Right forelimb (tissue), 1 donor: Measurements from ENCODE around the gene RNU5B-1.

Source experiments
- DNase-seq: peaks from one replicate; pipeline ENCODE4 v3.0.0-alpha.2; 2018

RNU5B-1 gene

GRCh38 chr15:65304381-65305149, at the start of gene RNU5B-1:
Gene RNU5B-1 (plus strand): TSS chr15:65304677.
- peak; percentile 83 for DNase-seq

DNA sequence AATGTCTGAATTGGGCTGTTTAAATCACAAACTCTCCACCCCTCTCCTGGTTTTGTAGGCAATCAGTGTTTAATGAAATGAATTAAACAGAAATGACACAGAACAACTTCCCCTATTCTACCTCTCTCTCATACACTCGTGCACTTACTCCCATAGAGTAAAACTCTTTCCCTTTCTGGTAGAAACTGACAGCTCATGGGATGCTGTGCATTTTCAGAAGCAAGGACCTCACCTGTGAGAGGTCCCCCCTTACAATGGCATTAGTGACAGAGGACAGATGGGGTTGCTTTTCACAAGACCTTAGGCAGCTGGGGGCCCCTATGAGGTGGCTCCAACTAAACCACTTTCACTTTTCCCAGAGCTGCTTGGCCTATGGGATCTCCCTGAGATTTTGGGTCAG, 49.7 kb upstream of the RNU5B-1 start:
- no peak for DNase-seq

DNA sequence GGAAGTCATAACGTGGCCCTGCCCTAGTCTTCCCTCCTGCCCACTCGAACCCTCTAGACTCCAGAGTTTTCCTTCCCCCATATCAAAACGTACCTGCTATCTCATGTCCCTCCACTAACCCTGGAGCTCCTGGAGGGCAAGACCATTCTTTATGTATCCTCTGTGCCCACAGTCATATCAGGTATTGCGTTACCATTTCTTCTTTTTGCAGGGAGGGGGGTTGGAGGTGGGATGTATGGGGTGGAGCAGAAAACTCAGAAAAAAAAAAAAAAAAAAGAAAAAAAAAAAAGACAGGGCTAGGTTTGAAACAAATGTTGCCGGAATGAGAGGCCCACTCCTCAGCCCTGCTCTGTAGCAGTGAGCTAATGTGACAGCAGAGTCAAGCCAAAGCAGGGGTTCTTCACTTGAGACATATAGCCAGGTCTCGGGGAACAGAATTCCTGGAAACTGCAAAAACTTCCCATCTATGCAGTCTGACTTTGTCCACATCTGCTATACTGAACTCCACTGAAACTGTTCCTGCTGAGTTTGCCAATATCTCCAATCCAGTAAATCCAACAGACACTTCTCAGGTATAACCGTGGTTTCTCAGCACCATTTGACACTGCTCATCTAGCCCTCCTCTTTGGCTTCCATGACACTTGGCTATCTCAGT, 48.9 kb upstream of the RNU5B-1 start:
- no peak for DNase-seq

DNA sequence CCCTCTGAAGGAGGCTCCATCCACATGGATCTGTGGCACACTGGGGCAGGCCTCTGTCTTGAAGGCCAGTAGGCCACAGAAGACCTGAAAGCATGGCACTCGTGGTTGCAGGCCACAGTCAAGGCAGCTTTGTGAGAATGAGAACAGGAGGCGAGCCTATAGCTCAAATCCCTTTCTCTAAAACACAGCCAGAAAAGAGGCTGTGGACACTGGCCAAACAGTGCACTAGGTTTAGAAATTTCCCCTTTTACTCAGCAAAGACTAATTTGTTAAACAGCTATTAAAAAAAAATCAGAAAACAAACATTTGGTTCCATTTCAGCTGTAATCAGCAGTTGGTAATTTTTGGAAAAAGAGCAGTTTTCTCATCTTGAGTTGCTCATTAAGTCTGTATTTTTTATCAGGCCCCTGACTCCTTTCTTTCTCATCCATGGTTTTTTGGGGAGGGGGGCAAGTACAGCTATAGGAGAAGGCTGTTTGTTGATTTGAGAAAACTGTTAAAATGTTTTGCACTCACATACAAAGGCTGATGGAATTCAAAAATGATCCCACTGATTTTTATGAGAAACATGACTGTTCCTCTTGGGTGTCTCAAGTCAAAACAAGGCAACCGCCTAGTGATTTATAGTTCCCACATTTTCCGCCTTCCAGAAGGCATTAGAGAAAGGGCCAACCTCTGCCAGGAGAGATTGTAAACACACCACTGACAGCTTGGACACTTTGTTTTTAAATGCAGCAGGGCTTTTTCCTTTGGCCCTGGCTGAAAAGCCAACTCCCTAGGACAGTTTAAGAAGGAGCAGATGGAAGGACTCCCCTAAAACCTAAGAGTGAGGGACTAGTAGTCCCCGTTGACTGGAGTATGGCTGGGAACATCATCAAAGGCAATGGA, 45.9 kb upstream of the RNU5B-1 start:
- DNase-seq, result no peak

DNA sequence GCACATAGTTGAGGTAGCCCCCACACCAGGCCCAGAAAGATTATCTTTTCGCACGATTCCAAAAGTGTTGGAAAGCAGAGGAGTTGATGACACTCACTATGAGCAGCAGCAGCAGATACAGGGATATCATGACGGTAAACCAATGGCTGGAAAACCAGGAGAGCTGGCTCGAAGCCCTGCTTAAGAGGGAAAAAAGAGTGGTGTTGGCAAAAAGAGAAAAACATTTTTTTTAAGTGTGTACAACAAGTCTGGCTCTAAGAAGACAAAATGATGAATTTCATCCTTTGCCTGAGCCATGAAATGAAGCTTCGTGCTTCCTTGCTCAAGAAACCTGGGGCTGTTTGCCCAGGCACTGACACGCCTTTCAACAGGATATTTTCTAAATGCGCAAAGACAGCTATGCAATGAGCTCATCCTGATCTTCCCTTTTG, 45.1 kb upstream of the RNU5B-1 start:
- DNase-seq, result no peak

GRCh38 chr15:65260968-65261367, 43.5 kb upstream of the RNU5B-1 start:
- no peak for DNase-seq

DNA sequence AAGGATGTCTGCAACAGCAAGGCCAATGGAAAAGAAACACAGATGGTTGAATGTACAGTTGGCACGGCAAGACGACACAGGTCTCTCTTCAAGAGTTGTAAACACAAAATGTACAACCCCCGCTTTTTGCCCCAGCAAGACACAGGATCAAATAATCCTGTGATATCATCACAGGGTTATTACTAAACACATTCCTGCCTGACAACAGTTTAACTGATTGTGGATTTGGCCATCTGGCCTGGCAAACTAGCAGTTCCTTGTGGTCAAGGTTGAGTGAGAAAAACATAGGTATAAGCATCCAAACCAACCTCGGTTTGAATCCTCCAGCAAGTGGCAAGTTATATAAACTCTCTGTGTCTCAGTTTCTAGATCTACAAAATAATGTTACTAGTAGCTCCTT, 41.2 kb upstream of the RNU5B-1 start:
- no peak for DNase-seq

GRCh38 chr15:65264863-65265430, 39.5 kb upstream of the RNU5B-1 start:
- no peak for DNase-seq

DNA sequence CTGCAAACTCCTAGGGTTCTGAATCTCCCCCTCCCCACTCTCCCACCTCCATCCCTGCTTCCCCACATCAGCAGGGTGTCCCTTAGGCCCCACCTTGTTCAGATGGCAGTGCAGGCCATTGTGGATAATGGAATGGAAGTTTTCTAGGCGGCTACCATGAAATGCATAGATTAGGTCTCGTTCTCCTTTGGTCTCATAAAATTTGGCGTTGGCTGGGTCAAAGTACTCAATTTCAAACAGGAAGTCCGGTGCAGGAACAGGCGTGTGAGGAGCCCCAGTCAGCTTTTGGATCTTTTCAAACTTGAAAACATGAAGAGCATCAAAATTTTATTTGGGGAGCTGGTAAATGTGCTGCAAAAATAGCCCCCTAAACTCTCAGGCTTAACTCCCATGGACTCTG, 38.0 kb upstream of the RNU5B-1 start:
- DNase-seq, result no peak

DNA sequence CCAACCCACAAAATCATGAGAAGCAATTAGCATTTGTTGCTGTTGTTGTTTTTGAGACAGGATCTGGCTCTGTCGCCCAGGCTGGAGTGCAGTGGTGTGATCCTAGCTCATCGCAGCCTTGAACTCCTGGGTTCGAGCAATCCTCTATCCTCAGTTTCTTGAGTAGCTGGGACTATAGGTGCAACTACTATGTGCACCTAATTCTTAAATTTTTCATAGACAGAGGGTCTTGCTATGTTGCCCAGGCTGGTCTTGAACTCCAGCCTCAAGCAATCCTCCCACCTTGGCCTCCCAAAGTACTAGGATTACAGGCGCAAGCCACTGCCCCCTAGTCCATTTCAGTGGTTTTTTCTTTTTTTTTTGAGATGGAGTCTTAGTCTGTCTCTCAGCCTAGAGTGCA, 36.1 kb upstream of the RNU5B-1 start:
- DNase-seq, result no peak

DNA sequence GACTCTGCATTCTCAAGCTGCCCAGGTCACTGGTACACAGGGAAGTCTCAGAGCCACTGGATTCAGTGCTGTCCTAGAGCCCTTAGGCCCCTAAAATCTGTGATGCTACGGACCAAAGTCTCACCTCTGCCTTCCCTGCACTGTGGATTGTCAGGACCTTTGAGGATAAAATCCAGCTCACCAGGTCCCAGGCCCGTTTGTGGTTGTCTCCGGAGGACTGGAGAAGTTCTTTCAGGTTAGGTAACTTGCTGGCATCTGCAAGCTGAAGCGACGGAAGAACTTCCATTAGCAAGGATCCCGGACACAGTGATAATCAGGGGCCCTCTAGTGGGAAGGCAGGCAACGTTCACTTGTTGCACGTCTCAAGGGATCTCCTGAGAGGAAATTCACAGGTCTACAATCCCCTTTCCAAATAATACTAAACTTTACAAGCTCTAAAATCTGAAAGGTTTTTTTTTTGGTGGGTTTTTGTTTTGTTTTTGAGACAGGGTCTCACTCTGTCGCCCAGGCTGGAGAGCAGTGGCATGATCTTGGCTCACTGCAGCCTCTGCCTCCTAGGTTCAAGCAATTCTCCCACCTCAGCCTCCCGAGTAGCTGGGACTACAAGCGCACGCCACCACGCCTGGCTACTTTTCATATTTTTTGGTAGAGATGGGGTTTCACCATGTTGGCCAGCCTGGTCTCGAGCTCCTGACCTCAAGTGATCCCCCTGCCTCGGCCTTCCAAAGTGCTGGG, 33.5 kb upstream of the RNU5B-1 start:
- DNase-seq, result peak; percentile 65

DNA sequence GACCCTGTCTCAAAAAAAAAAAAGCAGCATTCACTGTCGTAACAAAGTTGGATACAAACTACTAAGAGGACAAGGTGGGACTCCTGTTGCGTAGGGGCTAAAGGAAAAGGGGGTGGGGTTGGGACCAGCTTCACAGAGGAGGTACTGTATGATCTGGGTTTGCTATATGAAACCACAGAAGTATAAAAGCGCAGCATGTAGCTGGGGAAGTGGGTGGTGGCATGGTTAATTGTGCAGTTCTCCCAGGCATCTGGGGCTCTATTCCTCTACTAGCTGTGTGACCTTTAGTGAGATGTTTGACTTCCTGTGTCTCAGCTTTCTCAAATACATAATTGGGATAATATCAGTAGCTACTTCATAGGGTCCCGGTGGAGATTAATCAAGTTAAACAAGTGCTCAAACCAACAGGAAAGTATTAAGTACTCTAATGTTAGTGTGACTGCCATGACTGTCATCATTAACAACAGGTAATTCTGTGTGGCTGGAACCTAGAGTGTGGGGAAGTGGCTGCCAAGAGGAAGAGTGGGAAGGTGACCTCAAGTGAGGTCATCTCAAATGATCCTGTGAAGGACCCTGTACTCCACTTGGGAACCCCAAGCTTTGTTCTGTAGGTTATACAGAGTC, 29.3 kb upstream of the RNU5B-1 start:
- DNase-seq, result no peak

- DNase-seq, result no peak
These were observed 28.8 kb upstream of the RNU5B-1 start for GRCh38 chr15:65275728-65276126.

- no peak for DNase-seq
These were observed 27.5 kb upstream of the RNU5B-1 start for GRCh38 chr15:65277015-65277414.

GRCh38 chr15:65278480-65278879, 26.0 kb upstream of the RNU5B-1 start:
- no peak for DNase-seq

DNA sequence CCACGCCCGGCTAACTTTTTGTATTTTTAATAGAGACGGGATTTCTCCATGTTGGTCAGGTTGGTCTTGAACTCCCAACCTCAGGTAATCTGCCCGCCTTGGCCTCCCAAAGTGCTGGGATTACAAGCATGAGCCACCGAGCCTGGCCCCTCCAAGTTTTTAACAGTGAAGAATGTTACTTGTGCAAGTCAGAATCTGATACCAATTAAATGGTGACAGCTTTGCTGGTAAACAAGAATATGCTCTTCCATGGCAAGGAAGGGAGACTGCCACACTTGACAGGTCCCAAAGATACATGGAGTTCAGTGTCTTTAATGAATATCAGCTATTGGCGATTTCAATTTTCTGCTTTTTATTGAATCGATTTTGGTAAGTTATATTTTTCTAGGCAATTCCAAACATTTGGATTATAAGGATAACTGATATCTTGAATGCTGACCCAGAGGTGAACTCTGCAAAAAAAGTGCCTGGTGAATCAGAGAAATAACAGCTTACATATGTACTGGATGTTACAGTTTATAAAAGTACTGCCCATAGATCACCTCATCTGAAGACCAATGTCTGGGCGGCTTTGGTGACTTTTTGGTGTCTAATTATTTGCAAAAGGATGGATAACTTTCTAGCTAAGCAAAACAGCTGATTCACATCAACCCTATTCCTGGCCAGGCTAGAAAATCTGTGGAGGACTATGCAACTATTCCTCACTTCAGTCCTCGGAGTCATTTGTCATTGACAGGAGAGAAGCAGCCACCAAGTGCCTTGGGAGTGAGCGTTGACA, 19.0 kb upstream of the RNU5B-1 start:
- DNase-seq, result no peak

DNA sequence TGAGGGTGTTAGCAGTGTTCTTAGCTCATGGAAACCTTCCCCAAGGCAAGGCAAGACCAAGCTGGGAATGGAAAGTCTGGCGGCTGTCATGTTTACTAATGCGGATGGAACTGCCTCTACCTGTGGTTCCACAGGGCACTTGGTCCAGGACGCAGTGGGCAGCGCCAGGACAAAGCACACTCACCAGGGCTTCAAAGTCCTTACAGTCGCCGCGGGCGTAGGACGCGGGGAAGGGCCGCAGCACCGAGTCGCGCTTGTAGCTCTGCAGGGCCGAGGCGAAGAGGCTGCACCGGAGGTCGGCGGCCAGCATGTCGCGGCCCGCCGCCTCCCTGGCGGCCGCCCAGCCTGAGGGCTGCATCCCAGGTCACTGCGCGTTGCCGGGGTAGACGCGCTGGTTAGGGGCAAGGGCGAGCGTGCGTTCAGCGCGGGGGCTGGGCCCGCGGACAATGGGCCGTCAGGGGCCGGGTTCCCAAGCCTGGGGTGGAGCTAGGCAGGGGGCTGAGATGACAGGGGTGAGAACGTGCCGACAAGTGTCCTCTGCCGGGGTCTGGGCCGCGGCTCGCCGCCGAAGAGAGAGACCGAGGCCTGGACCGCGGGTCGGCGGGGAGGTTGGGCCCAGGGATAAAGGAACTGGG, 18.3 kb upstream of the RNU5B-1 start:
- DNase-seq, result peak; percentile 59

DNA sequence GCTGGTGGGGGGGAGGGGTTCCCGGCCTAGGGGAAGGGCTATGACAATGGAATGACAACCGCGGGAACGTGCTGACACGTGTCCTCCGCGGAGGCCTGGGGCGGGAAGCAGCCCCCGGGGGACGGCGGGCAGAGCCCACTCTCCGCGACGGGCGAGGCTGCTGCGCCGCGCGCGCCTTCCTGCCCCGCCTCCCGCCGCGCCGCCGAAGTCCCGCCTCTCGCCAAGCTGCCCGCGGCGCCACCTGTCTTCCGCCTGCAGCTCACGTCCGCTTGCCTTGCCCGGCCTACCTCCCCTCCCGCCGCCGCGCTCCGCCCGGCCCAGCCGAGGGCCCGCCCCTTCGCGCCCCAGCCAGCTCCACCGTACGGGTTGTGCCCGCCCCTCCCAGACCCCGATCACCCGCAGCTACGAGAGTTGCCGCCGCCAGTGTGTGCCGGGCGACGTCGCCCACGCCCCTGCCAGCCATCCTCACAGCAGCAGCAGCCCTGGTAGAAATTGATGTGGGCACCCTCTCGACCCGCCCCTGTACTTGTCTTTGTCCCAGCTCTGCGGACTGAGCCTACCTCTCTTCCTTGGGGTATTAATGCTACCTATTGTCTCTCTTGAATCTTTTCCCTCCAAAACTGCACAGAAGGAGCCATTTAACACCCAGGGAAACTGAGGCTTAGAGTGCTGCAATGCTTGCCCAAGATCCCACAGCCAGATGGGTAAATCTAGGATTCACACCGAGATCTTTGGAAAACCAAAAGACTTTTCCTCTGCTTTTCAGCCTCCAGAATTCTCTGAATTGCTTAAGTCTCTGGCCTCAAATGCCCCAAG, 17.6 kb upstream of the RNU5B-1 start, which contains the start of gene PARP16:
PARP16 (minus strand) TSS at position 180 of the 816 bp plus-strand sequence. CDS start 457 bp downstream, outside the sequence.
- DNase-seq, result peak; percentile 90

DNA sequence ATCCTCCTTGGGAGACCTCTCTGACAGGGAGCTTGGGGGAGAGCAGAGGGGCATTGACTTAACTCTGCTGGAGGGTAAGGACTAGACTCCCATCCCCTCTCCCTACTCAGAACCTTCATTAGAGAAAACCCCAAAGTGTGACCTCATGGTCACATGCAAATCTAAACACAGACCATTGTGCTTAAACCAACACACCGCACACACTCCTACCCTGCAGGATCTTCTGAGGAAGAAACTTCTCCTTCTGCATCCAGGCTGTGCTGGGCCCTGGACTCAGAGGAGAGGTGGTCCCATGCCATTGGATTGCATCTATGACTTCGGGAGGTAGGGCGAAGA, 17.0 kb upstream of the RNU5B-1 start:
- no peak for DNase-seq
